ENCODE results near the gene KRTAP10-1.

The KRTAP10-1 gene

DNA sequence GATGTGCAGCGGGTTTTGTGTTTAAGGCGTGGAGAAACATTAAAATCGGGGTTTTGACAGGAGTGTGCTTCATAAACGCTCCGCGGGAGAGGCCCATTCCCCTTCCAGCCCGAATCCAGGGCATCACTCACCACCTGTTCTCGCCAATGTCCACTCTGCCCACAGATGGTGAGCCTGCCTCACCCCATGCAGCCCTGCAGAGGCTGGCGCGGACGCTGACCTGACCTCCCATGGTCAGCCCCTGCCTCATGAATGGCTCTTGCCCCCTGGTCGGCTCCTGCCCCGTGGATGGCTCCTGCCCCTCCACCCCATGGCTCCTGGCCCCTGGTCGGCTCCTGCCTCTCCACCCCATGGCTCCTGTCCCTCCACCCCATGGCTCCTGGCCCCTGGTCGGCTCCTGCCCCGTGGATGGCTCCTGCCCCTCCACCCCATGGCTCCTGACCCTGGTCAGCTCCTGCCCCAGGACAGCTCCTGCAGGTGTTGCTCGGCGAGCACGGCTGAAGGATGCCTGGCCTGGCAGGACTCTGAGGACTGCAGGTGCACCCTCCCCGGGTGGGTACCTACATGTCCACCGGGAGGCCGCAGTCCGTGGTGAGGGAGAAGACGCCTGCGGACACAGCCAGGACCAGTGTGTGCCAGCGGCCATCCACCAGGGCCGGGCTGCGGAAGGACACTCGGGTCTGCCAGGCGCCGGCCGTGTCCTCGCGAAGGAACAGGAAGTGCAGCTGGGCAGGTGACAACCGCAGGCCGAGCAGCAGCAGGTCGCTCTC, 6.7 kb downstream of the KRTAP10-1 start:
- Histone ChIP-seq H3K9ac (no peak overlapping the region), H3K9me3 (replicated peaks in 1 of 11) (no peaks in the 10 kb centered on the region), H4K20me1 (no peaks in the 10 kb centered on the region), H3K27me3 (no peaks in the 10 kb centered on the region), H3K4me1 (peaks cover 0 to 3% (median 0%) of the 10 kb centered on the region in 10 experiments; a peak in 1 of 20 replicates), H3K36me3 (no peaks in the 10 kb centered on the region), H3K4me3 (no peak overlapping the region), H3K4me2 (no peak overlapping the region), H3K27ac (no peak overlapping the region)
- no peak for TF ChIP-seq Cebpa-rat (IDR thresholded peaks at IDR 0.05)

DNA sequence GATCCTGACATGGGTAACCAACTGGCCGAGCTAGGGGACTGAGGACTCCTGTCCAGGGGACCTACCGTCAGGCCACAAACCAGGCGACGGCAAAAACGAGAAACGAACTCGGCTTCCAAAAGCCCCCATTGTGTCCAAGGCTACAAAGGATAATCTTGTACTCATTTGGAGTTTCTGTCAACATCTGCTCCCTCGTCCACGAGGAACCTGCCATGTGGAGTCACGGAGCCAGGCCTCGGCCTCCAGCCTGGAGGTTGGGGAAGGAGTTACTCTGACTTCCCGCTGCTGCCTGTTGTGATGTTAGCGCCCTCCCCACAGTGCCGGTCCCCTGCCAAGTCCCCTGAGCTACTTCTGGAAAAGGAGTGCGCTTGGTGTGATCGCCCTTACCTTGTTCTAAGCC, 7.3 kb downstream of the KRTAP10-1 start:
- no peaks in the 10 kb centered on the region for H3K27me3 ChIP-seq
- no peaks in the 10 kb centered on the region for H3K36me3 ChIP-seq
- no peak overlapping the region for H3K9ac ChIP-seq
- H3K4me2 ChIP-seq: no peak overlapping the region
- no peak overlapping the region for H3K4me3 ChIP-seq
- H3K27ac ChIP-seq: no peak overlapping the region
- no peaks in the 10 kb centered on the region for H3K9me3 ChIP-seq (replicated peaks in 1 of 11)
- H4K20me1 ChIP-seq: no peaks in the 10 kb centered on the region
- peaks cover 0 to 3% (median 0%) of the 10 kb centered on the region in 10 experiments; a peak in 1 of 20 replicates for H3K4me1 ChIP-seq
- no peak for TF ChIP-seq Cebpa-rat (IDR thresholded peaks at IDR 0.05)

DNA sequence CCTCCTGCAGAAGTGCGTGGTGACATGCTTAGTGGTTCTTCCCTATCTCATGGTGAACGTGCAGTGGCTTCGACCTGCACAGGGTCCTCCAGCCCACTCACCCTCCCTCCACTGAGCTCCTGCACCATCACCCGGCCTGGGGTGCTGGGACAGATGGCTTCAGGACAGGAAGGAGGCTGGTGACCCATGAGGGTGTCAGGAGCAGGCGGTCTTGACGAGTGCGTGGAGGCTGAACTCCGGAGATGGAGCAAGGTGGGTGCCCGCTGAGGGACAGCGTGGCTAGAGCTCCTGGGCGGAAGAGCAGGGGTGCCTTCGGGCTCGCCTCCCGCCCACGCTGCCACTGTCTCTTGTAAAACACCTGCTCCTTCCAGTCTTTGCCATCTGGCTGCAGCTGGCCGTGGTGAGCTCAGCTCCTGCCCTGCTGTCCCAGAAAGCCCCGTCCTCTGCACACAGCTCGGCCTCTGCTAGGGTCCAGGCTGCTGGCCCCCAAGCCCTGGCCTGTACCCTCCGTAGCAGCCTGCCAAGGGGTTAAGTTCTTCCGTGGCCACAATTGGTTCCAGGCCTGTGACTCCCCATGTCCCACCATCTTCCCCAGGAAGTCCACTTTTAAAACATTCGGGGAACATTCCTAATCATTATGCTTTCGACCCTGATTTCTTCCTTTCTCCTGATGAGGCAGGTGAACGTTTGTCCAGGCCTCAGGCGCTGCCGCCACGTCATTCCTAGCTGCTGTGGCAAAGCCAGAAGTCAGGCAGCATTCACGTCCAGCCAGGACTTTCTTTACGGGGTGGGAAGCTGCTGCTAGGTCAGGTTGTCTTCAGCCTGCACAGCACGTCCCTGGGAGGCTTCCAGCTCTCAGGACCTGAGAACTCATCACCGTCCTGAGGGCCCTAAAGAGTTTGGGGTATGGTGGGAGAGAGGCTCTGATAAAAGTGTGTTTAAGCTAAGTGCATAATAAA, 8.1 kb downstream of the KRTAP10-1 start:
- H3K27ac ChIP-seq: no peak overlapping the region
- H3K27me3 ChIP-seq: no peaks in the 10 kb centered on the region
- peaks cover 0 to 3% (median 0%) of the 10 kb centered on the region in 10 experiments; a peak in 1 of 20 replicates for H3K4me1 ChIP-seq
- H3K4me3 ChIP-seq: no peak overlapping the region
- TF ChIP-seq Cebpa-rat (IDR thresholded peaks at IDR 0.05): no peak
- no peak overlapping the region for H3K9ac ChIP-seq
- H3K9me3 ChIP-seq (replicated peaks in 1 of 11): no peaks in the 10 kb centered on the region
- no peak overlapping the region for H3K4me2 ChIP-seq
- no peaks in the 10 kb centered on the region for H3K36me3 ChIP-seq
- H4K20me1 ChIP-seq: no peaks in the 10 kb centered on the region

DNA sequence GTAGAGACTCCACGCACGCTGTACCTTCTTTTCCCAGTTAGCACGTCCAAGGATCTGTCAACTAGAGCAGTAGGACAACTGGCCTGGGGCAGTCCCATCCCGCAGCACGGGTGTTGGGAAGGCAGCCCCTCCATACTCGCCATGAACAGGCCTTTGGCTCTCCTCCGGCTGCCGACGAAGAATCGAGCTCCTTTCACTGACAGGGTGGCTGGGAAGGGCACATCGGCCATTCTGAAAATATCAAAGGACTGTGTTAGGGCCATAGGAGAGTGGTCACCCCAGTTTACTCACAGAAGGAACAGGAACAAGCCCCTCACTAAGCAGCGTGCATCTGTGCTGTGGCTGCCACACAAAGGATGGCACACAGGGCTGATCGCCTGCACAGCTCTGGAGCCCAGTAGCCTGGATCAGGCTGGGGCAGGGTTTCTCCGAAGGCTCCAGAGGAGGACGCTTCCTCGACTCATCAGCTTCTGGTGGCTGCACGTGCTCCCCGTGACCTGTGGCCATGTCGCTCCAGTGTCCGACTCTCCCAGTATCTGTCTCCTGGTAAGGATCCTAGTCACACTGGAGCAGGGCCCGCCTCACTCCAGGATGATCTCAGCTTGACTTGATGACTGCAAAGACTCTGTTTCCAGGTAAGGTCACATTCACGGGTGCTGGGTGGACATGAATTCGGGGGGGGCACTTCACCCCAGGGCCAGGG, 8.9 kb downstream of the KRTAP10-1 start:
- Histone ChIP-seq H3K4me3 (no peak overlapping the region), H3K27me3 (no peaks in the 10 kb centered on the region), H3K9ac (no peak overlapping the region), H3K4me1 (peaks cover 0 to 3% (median 0%) of the 10 kb centered on the region in 10 experiments; a peak in 1 of 20 replicates), H3K9me3 (replicated peaks in 1 of 11) (no peaks in the 10 kb centered on the region), H3K4me2 (no peak overlapping the region), H3K27ac (no peak overlapping the region), H4K20me1 (no peaks in the 10 kb centered on the region), H3K36me3 (no peaks in the 10 kb centered on the region)
- TF ChIP-seq Cebpa-rat (IDR thresholded peaks at IDR 0.05): no peak

DNA sequence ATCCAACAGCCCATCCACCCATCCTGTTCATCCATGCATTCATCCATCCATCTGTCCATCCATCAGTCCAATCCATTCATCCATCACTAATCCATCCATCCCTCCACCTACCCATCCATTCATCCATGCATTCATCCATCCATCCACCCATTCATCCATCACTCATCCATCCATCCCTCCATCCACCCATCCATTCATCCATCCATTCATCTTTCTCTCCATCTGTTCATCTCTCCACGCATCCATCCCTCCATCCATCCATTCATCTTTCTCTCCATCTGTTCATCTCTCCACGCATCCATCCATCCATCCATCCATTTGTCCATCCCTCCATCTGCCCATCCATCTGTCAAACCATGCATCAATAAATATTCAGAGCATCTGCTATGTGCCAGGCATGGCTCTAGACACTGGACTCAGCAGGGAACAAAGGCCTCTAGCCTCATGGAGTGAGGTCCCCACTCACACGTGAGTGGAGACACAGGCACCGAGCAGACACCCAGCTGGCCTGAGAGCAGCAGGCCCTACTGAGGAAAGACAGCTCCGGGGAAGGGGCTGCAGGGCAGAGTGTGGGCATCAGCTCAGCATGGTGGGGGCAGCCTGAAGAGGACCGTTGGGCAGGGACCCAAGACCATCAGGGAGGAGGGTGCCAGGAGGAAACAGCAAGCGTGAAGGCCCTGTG, 9.6 kb downstream of the KRTAP10-1 start:
- TF ChIP-seq Cebpa-rat (IDR thresholded peaks at IDR 0.05): no peak
- Histone ChIP-seq H3K36me3 (no peaks in the 10 kb centered on the region), H3K4me1 (peaks cover 0 to 3% (median 0%) of the 10 kb centered on the region in 10 experiments; a peak in 1 of 20 replicates), H3K9ac (no peak overlapping the region), H3K4me2 (no peak overlapping the region), H3K27me3 (no peaks in the 10 kb centered on the region), H3K27ac (no peak overlapping the region), H4K20me1 (no peaks in the 10 kb centered on the region), H3K4me3 (no peak overlapping the region), H3K9me3 (replicated peaks in 1 of 11) (peaks cover 0 to 5% (median 2%) of the 10 kb centered on the region in 11 experiments; a peak in 12 of 22 replicates)

DNA sequence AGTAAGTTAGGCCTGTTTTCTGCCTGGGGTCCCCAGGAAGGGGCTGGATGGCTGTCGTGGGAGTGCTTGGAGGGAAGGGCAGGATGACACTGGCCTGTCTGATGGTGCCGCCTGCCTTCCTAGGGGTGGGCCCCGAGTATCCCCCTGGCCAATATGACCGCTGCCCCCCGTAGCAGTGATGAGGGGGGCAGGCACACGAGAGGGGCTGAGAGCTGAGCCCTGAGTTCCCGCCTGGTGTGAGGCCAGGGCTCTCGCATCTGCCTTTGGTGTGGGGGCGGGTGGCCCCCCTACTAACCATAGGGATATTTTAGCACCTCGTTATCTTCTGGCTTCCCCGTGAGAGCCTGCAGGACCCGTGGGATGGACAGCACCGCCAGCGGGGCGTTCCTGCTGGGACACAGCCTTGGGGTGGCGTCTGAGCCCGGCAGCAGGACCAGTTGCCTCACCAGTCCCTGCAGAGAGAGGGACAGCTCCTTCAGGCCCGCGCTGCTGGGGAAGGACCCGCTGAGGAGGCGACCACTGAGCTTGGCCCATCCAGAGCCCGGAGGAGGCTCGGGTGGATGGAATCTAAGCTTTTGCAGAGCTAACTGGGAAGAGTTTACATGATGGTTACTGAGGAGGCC, 10.4 kb downstream of the KRTAP10-1 start:
- H3K36me3 ChIP-seq: no peaks in the 10 kb centered on the region
- TF ChIP-seq Cebpa-rat (IDR thresholded peaks at IDR 0.05): no peak
- H3K4me3 ChIP-seq: no peak overlapping the region
- H4K20me1 ChIP-seq: no peaks in the 10 kb centered on the region
- peaks cover 5 to 12% (median 9%) of the 10 kb centered on the region in 11 experiments; a peak in 21 of 22 replicates for H3K9me3 ChIP-seq (replicated peaks in 1 of 11)
- H3K27ac ChIP-seq: no peak overlapping the region
- H3K4me2 ChIP-seq: no peak overlapping the region
- H3K9ac ChIP-seq: no peak overlapping the region
- no peaks in the 10 kb centered on the region for H3K27me3 ChIP-seq
- peaks cover 0 to 3% (median 0%) of the 10 kb centered on the region in 10 experiments; a peak in 1 of 20 replicates for H3K4me1 ChIP-seq

DNA sequence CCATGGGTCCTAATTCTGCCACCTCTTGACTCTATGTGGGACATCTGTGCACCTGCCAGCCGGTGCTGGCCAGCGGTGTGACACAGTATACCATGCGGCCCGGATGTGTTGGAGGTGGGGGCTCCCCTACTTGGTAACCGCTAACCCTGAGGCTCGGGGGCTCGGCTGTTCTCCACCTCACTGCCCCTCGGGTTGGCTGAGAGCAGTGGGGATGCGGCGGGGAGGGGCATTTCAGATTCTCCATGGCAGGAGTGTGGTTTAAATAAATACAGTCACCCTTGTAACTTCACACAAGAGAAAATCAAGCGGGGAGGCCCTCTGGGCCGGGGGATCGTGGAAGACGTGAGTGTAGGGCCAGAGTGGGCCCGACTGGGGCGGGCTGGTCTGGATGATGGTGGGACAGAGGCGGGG, 11.0 kb downstream of the KRTAP10-1 start:
- H3K27me3 ChIP-seq: no peaks in the 10 kb centered on the region
- no peak for TF ChIP-seq Cebpa-rat (IDR thresholded peaks at IDR 0.05)

DNA sequence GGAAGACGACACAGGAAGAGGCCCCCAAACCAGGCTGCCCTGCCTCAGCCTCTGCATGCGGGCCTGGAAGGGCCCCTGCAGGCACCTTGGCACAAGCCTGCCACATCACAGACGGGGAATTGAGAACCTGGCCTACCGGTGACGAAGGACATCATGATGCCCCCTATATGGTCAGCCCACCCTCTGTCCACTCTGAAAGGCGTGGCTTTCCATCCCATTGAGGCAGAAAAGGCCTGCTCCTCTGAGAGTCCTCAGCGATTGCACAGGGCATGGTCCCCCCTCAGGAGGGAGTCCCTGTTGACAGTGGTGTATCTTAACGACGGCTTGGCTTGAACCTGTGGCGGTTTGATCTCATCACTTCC, 11.4 kb downstream of the KRTAP10-1 start:
- no peak overlapping the region for H3K9ac ChIP-seq
- no peak overlapping the region for H3K27ac ChIP-seq
- H3K36me3 ChIP-seq: no peaks in the 10 kb centered on the region
- H3K9me3 ChIP-seq (replicated peaks in 1 of 11): peaks cover 13 to 22% (median 19%) of the 10 kb centered on the region in 11 experiments; a peak in 21 of 22 replicates
- no peaks in the 10 kb centered on the region for H3K27me3 ChIP-seq
- no peaks in the 10 kb centered on the region for H4K20me1 ChIP-seq
- no peak for TF ChIP-seq Cebpa-rat (IDR thresholded peaks at IDR 0.05)
- no peak overlapping the region for H3K4me2 ChIP-seq
- no peaks in the 10 kb centered on the region for H3K4me1 ChIP-seq
- H3K4me3 ChIP-seq: no peak overlapping the region

More for the DNA sequence above, 11.0 kb downstream of the KRTAP10-1 start:
- H3K4me3 ChIP-seq: no peak overlapping the region
- H3K9ac ChIP-seq: no peak overlapping the region
- peaks cover 11 to 18% (median 15%) of the 10 kb centered on the region in 11 experiments; a peak in 21 of 22 replicates for H3K9me3 ChIP-seq (replicated peaks in 1 of 11)
- H3K4me2 ChIP-seq: no peak overlapping the region
- H3K36me3 ChIP-seq: no peaks in the 10 kb centered on the region
- H4K20me1 ChIP-seq: no peaks in the 10 kb centered on the region
- H3K27ac ChIP-seq: no peak overlapping the region
- no peaks in the 10 kb centered on the region for H3K4me1 ChIP-seq

Data from BLaER1 treated with 17β-estradiol and CSF1 and Interleukin-3, amounts not matched to agents 10 nM and 100 nM (cell line).